PC-3 (cell line): ENCODE measurements around the gene ITM2C. TPM values are rescaled to one million over a fixed set of nuclear protein-coding genes. Genes with fewer than 3 reads are reported as not detected.

Experiments used
- ATAC-seq: fragments of 200-7000 bp; cut with Tn5 transposase; 2 replicates; pipeline ENCODE4 v1.9.1; 2020; ENCODE audit warnings: mild to moderate bottlenecking, moderate library complexity
- BruUV-seq: library from RNA; stranded (reverse); fragments of 400-500 nt; replicated peaks from 2 replicates; lab custom pipeline; 2021; lab: Mats Ljungman, UMichigan
- CTCF ChIA-PET: fragments of 300-600 bp; sonication (Branson Sonifier 250); formaldehyde crosslinking; loops from one replicate; lab custom pipeline; 2022; ENCODE audit warnings: antibody characterized with exemption; lab: Charles Lee
- POLR2A ChIA-PET: fragments of 300-600 bp; sonication (Branson Sonifier 250); formaldehyde crosslinking; loops from one replicate; lab custom pipeline; 2022; ENCODE audit warnings: antibody characterized with exemption; ENCODE audit not compliant: unreplicated experiment; lab: Charles Lee
- DNase-seq: peaks from one replicate; pipeline ENCODE4 v3.0.0-alpha.2; 2015
- H2AFZ ChIP-seq: fragments of 300-600 bp; sonication (generic); 2 replicates; pipeline ENCODE4 v1.6.0; 2016; ENCODE audit warnings: antibody characterized with exemption, low read length
- H3F3A ChIP-seq: fragments of 300-600 bp; sonication (generic); one replicate; pipeline ENCODE4 v1.6.0; 2017; ENCODE audit warnings: antibody characterized with exemption, low read length, control low read depth, mild to moderate bottlenecking; ENCODE audit not compliant: unreplicated experiment
- H3K27ac ChIP-seq: fragments of 300-600 bp; sonication (generic); 2 replicates; pipeline ENCODE4 v1.5.1; 2016; ENCODE audit warnings: mild to moderate bottlenecking, low read length
- H3K27me3 ChIP-seq: fragments of 300-600 bp; sonication (generic); 2 replicates; pipeline ENCODE4 v1.6.1; 2016; ENCODE audit warnings: low read length, mixed read lengths
- H3K36me3 ChIP-seq: fragments of 300-600 bp; sonication (generic); 2 replicates; pipeline ENCODE4 v1.6.1; 2016; ENCODE audit warnings: low read depth, mixed run types, low read length, mixed read lengths
- H3K4me1 ChIP-seq: fragments of 300-600 bp; sonication (generic); 2 replicates; pipeline ENCODE4 v1.5.1; 2016; ENCODE audit warnings: low read length; ENCODE audit not compliant: insufficient read depth
- H3K4me2 ChIP-seq: fragments of 300-600 bp; sonication (generic); 2 replicates; pipeline ENCODE4 v1.6.0; 2016; ENCODE audit warnings: low read length
- H3K4me3 ChIP-seq: fragments of 300-600 bp; sonication (generic); 2 replicates; pipeline ENCODE4 v1.5.1; 2016; ENCODE audit warnings: mild to moderate bottlenecking, low read length, mixed read lengths
- H3K79me2 ChIP-seq: fragments of 300-600 bp; sonication (generic); 2 replicates; pipeline ENCODE4 v1.6.1; 2017; ENCODE audit warnings: low read length, mixed read lengths
- H3K9ac ChIP-seq: fragments of 300-600 bp; sonication (generic); 2 replicates; pipeline ENCODE4 v1.6.0; 2016; ENCODE audit warnings: mild to moderate bottlenecking, low read length
- H3K9me2 ChIP-seq: fragments of 300-600 bp; sonication (generic); replicated peaks from 2 replicates; pipeline ENCODE4 v1.6.1; 2016; ENCODE audit warnings: mixed run types, low read length, mixed read lengths
- H3K9me3 ChIP-seq: fragments of 300-600 bp; sonication (generic); 2 replicates; pipeline ENCODE4 v1.6.1; 2016; ENCODE audit warnings: low read length, mixed read lengths
- H4K20me1 ChIP-seq: fragments of 300-600 bp; sonication (generic); 2 replicates; pipeline ENCODE4 v1.6.1; 2016; ENCODE audit warnings: low read length, mixed read lengths
- EZH2 ChIP-seq: fragments of 300-600 bp; sonication (generic); IDR thresholded peaks from one replicate; pipeline ENCODE4 v1.6.1; 2017; ENCODE audit warnings: antibody characterized with exemption, mild to moderate bottlenecking, low read length; ENCODE audit not compliant: unreplicated experiment
- EZH2phosphoT487 ChIP-seq: fragments of 300-600 bp; sonication (generic); IDR thresholded peaks from 2 replicates; pipeline ENCODE4 v1.6.1; 2018; ENCODE audit warnings: mild to moderate bottlenecking, antibody characterized with exemption, low read length, borderline replicate concordance
- intact Hi-C: fragments of 100-400 bp; cut with micrococcal nuclease; formaldehyde crosslinking; loops from 2 replicates; pipeline ENCODE4 v1.9.0; 2023
- total RNA-seq: library from RNA; depleted of rRNA; stranded (reverse); fragments of >200 nt; gene quantifications from 2 replicates; pipeline ENCODE4 v1.2.3, GENCODE V29; 2014
- TF ChIP-seq, protein P1 (sequence below): fragments of 300-600 bp; sonication (generic); conservative IDR thresholded peaks from 2 replicates; pipeline ENCODE4 v1.5.1; 2017; ENCODE audit warnings: antibody characterized with exemption, low read depth, mild to moderate bottlenecking, low read length

Gene ITM2C
- total RNA-seq, 1 experiment from 2014 or later, result 111 TPM

DNA sequence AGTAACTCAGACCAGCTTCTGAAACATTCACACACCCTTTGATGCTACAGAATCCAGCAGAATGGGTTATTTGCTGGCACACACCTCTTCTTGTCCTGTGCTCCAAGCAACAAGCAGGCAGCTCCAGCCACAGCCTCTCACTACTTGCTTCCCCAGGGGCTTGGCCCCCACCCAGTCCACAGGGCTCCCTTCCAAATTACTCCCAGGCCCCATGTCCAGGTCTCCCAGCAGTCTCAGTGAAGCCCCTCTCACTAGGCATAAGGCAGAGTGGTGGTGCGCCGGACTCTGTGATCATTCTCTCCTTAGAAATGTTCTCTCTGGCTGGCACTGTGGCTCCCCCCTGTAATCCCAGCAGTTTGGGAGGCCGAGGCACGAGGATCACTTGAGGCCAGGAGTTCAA is 25.9 kb downstream of the ITM2C start:
- H3K27me3 ChIP-seq, result no peaks in the 10 kb centered on the region
- no peaks in the 10 kb centered on the region for H3K9me2 ChIP-seq
- H2AFZ ChIP-seq, result no peak overlapping the region
- no peak overlapping the region for H3K27ac ChIP-seq
- TF ChIP-seq EZH2phosphoT487 (no peak), EZH2 (no peak)
- TF ChIP-seq, protein P1, sequence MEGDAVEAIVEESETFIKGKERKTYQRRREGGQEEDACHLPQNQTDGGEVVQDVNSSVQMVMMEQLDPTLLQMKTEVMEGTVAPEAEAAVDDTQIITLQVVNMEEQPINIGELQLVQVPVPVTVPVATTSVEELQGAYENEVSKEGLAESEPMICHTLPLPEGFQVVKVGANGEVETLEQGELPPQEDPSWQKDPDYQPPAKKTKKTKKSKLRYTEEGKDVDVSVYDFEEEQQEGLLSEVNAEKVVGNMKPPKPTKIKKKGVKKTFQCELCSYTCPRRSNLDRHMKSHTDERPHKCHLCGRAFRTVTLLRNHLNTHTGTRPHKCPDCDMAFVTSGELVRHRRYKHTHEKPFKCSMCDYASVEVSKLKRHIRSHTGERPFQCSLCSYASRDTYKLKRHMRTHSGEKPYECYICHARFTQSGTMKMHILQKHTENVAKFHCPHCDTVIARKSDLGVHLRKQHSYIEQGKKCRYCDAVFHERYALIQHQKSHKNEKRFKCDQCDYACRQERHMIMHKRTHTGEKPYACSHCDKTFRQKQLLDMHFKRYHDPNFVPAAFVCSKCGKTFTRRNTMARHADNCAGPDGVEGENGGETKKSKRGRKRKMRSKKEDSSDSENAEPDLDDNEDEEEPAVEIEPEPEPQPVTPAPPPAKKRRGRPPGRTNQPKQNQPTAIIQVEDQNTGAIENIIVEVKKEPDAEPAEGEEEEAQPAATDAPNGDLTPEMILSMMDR, result no peak
- BruUV-seq, result no TSS peak
- no peaks in the 10 kb centered on the region for H3K79me2 ChIP-seq
- ATAC-seq, result no peak
- H3K4me2 ChIP-seq, result no peak overlapping the region
- H3F3A ChIP-seq, result no peaks in the 10 kb centered on the region
- H3K4me1 ChIP-seq, result no peaks in the 10 kb centered on the region
- H3K4me3 ChIP-seq, result no peak overlapping the region
- no peaks in the 10 kb centered on the region for H3K36me3 ChIP-seq
- intact Hi-C loops, result no loop called here
- H3K9ac ChIP-seq, result no peak overlapping the region
- ChIA-PET CTCF (no interaction called here), POLR2A (no interaction called here)
- H4K20me1 ChIP-seq, result no peaks in the 10 kb centered on the region
- DNase-seq, result no peak
- H3K9me3 ChIP-seq, result no peaks in the 10 kb centered on the region

DNA sequence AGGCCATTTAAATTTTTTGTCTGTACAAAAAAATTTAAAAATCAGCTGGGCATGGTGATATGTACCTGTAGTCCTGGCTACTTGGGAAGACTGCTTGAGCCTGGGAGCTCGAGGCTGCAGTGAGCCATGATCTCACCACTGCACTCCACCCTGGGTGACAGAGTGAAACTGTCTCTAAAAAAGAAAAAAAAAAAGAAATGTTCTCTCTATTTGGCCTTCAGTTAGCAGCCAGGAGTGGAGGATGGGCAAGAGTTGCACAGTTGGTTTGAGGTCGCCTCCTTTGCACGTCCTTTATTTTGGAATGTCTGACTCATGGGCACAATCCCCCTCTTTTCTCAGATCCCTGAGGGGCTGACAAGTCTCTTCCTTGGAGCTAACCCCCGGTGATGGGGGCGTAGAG is 26.3 kb downstream of the ITM2C start:
- no peaks in the 10 kb centered on the region for H3K9me3 ChIP-seq
- H3K4me1 ChIP-seq, result no peaks in the 10 kb centered on the region
- CTCF ChIA-PET, result no interaction called here
- BruUV-seq, result no TSS peak
- no peak overlapping the region for H3K9ac ChIP-seq
- POLR2A ChIA-PET, result no interaction called here
- H4K20me1 ChIP-seq, result no peaks in the 10 kb centered on the region
- H3K4me3 ChIP-seq, result no peak overlapping the region
- no peaks in the 10 kb centered on the region for H3K36me3 ChIP-seq
- H3K4me2 ChIP-seq, result no peak overlapping the region
- ATAC-seq (no peak), DNase-seq (no peak)
- no peaks in the 10 kb centered on the region for H3F3A ChIP-seq
- intact Hi-C loops, result no loop called here
- TF ChIP-seq, protein P1, result no peak
- no peak for TF ChIP-seq EZH2phosphoT487
- TF ChIP-seq EZH2, result no peak
- no peaks in the 10 kb centered on the region for H3K79me2 ChIP-seq
- no peak overlapping the region for H3K27ac ChIP-seq
- no peaks in the 10 kb centered on the region for H3K27me3 ChIP-seq
- no peaks in the 10 kb centered on the region for H3K9me2 ChIP-seq
- no peak overlapping the region for H2AFZ ChIP-seq

DNA sequence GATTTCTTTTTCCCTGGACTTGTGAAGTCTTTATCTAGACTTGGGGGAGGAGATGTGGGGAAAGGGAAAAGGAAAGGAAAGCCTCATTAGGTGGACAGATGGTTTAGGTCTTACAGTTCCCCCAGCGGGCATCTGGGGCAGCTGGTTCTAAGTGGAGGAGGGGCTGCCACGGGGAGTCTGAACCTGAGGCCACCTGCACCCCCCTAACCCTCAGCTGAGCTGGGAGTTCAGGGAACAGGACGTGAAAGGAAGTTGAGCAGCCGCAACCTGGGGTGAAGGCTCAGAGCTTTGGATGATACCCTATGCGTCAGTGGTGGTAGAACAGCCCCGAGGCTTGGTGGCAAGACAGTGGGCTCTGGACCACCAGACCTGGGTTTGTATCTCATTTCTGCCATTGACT is 26.8 kb downstream of the ITM2C start:
- Histone ChIP-seq H3K9me2 (no peaks in the 10 kb centered on the region), H2AFZ (no peak overlapping the region), H3K4me3 (no peak overlapping the region), H3K4me1 (no peaks in the 10 kb centered on the region), H3K27ac (no peak overlapping the region), H3K36me3 (no peaks in the 10 kb centered on the region), H4K20me1 (no peaks in the 10 kb centered on the region), H3K9me3 (no peaks in the 10 kb centered on the region), H3K79me2 (no peaks in the 10 kb centered on the region), H3F3A (no peaks in the 10 kb centered on the region), H3K9ac (no peak overlapping the region), H3K4me2 (no peak overlapping the region), H3K27me3 (no peaks in the 10 kb centered on the region)
- BruUV-seq, result no TSS peak
- intact Hi-C loops, result no loop called here
- ChIA-PET POLR2A (no interaction called here), CTCF (no interaction called here)
- TF ChIP-seq, protein P1, result no peak
- TF ChIP-seq EZH2phosphoT487, result no peak
- no peak for TF ChIP-seq EZH2
- ATAC-seq (no peak), DNase-seq (no peak)
